Measurements from ENCODE around the gene KLHDC7B.
"Not testable (repeated sequence)": the region's sequence is repeated elsewhere in the genome, so short reads cannot be mapped to it uniquely, and the experiment has no call there.

Gene KLHDC7B

GRCh38 chr22:50518606-50519005 lies 27.1 kb upstream of the KLHDC7B start:
- DNase-seq, result no peak

DNA sequence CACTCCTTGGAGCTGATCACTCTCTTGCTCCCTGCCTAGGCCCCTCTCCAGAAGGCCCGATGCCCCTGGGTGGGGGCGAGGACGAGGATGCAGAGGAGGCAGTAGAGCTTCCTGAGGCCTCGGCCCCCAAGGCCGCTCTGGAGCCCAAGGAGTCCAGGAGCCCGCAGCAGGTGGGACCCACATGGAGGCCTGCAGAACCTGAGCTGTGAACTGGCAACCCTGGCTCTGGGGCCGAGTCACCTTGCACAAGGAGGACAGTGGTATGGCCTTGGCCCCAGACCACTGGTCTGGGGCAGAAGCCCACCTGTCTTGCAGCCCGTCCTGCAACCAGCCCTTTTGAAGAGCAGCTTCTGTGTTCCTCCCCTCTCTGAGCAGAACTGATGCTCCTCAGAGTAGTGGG lies 26.5 kb upstream of the KLHDC7B start:
- no peak for DNase-seq

GRCh38 chr22:50520184-50520583 lies 25.5 kb upstream of the KLHDC7B start:
- not testable (repeated sequence) for DNase-seq

DNA sequence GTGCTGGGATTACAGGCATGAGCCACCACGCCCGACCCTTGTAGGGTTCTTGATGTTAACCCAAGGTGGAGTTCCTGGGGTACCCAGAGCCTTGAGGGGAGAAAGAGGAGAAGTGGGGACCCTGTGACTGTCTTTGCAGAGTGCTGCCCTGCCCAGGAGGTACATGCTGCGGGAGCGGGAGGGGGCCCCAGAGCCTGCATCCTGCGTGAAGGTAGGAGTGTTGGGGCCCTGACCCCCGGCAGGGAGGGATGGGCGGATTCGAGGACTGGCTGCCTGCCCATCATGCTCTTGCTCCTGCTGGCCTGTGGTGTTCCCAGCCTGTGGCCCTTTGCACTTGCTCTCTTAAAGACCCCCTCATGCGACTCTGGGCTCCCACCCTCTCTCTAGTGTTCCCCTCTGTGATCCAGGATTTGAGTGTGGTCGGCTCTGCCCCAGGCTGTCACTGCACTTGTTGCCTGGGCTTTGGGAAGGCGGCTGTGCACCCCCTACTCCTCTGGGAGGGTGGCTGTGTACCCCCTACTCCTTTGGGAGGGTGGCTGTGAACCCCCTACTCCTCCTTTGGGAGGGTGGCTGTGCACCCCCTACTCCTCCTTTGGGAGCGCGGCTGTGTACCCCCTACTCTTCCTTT lies 24.8 kb upstream of the KLHDC7B start:
- no peak for DNase-seq

- DNase-seq, result no peak
Observed at GRCh38 chr22:50521710-50522109, 24.0 kb upstream of the KLHDC7B start.

DNA sequence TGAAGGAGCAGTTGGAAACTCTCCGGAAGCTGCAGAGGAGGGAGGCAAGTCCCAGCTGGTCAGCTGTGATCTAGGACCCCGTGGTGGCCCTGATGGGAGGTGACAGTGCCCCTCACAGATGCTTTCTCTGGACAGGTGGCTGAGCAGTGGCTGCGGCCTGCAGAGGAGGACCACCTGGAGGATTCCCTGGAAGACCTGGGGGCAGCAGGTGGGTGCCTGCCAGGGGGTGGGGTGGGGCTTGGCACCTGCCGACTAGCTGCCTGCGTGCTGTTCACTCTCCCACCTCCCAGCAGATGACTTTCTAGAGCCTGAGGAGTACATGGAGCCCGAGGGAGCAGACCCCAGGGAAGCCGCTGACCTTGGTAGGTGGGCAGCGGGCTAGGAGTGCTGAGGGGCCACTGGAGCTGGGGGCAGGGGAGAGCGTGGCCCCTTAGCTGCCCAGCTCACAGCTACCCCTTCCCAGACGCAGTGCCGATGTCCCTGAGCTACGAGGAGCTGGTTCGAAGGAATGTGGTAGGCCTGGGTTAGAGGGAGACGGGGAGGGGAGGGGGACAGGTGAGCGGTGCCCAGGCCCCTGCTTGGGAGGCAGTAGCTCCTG lies 23.4 kb upstream of the KLHDC7B start:
- DNase-seq, result no peak

DNA sequence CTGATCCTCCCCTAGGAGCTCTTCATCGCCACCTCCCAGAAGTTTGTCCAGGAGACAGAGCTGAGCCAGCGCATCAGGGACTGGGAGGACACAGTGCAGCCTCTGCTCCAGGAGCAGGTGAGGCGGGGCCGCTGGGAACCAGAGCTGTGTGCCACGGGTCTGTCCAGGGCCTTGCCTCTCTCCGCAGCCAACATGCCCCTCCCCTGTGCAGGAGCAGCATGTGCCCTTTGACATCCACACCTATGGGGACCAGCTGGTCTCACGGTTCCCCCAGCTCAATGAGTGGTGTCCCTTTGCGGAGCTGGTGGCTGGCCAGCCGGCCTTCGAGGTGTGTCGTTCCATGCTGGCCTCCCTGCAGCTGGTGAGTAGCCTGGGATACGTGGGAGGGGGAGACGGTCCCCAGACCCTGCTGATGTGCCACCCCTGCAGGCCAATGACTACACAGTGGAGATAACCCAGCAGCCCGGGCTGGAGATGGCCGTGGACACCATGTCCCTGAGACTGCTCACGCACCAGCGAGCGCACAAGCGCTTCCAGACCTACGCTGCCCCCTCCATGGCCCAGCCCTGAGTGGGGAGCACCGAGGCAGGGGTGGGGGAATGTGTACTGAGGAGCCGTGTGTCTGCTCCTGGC lies 22.8 kb upstream of the KLHDC7B start:
- no peak for DNase-seq

DNA sequence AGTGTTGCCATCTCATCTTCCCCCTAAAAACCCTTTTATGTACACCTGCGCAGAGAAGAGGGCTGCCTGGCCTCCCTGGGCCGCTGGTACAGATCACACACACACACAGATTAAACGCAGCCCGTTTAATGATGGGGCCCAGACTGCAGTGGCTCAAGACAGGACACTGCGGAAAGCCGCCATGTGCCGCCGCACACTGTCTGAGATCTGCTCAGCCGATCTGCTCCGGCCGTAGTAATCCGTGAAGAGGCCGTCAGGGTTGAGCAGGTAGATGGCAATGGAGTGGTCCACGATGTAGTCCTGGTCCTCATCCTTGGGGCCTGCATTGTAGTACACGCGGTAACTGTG lies 22.3 kb upstream of the KLHDC7B start:
- no peak for DNase-seq

DNA sequence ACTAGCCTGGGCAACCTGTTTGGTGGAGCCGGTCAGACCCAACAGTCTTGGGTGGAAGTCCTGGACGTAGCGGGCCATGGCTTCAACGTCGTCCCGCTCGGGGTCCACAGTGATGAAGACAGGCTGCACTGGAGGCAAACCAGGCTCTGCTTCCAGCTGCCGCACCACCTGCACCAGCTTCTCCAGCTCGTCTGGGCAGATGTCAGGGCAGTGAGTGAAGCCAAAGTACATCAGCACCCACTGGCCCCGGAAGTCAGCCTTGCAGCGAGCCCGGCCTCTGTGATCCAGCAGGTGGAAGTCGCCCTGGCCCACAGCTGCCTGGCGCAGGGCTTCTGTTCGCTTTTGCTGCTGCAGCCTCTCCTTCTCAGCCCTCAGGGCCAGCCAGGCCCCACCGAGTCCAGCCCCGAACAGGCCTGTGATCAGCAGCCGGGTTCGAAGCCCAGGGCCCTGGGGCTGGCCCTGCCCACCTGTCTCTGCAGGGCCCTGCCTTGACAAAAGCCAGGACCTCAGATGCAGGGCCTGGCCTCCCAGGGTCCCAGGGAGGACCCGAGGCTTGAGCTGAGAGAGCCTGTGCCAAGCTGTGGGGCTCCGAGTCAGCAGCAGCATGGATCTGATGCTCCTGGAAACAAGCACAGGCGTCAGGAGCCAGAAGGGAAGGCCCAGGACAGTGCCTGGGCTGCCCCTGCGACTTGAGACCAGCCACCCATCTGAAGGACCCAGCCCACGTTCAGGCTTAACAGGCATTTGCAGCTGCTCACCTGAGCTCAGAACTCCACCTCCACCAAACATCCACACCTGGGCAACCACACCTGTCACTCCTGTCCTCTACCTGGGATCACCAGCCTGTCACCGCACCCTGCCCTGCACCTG lies 21.7 kb upstream of the KLHDC7B start:
- DNase-seq, result no peak

DNA sequence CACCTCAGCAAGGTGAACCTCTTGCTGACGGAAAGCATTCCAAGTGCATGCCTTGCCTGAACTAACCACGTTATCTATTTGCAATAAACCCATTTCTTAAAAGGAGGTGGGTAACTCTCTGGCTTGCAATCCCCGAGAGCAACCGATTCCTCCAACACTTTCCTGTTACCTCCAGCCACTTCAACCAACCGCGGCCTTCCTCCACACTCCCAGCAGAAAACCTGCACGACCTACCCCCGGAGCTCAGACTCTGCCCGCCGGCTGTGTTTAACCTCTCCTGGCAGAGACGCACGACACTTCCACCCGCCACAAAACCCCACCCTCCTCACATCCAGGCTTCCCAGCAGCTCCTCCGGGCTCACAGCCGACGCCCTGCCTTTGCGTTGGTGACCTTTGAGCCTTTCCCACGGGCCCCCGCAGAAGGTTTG lies 21.0 kb upstream of the KLHDC7B start:
- no peak for DNase-seq

GRCh38 chr22:50525104-50525857 lies 20.4 kb upstream of the KLHDC7B start, which contains the start of gene SCO2:
Gene SCO2, minus strand, starts transcription at chr22:50525598. Its CDS starts 1,187 bp downstream, at chr22:50524411.
- DNase-seq, result peak; percentile 96

DNA sequence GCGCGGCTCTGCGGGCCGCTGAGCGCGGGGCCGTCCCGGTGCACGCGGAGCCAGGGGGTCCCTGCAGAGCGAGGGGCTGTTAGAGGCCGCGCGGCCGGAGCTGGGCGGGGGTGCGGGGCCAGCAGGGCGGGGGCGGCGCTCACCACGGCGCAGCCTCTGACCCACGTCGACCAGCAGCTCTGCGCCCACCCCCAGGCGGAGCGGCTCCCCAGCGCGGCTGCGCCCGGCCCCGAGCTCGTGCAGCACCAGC lies 19.9 kb upstream of the KLHDC7B start:
- DNase-seq, result no peak

- peak; percentile 57 for DNase-seq
Observed at GRCh38 chr22:50526108-50526833, 19.4 kb upstream of the KLHDC7B start.

GRCh38 chr22:50526834-50527801 lies 18.6 kb upstream of the KLHDC7B start:
- no peak for DNase-seq

- no peak for DNase-seq
Observed at GRCh38 chr22:50527921-50528681, 17.6 kb upstream of the KLHDC7B start.

DNA sequence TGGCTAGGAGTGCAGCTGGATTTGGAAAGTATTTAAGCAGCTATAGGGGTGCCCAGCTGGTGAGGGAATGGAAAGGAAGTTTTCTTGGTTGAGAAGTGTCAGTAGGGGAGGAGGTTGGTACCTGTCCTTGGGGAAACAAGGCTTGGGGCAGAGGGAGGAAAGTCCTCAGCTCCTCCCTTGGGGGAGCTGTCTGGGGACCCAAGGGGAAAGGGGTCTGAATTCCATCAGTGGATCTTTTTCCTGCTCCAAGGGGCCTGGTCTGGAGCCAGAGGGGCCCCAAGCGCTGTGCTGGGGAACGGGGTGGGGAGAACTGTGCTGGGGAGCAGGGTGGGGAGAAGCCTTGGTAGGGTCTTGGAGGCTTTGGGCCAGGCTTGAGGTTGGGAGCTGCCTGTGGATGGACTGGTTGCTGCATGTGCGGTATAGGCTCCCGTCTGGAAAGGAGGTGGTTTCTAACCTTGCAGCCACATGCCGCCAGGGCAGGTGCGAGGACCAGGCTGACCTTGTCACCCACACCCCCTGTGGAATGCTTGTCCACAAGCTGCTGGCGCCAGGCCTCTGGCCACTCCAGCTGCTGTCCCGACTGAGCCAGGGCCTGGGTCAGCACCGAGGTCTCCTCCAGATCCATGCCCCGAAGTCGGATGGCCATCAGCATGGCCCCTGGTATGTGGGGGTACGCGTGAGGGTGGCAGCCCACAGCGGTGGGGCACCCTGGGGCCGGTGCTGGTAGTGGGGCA lies 16.9 kb upstream of the KLHDC7B start:
- no peak for DNase-seq

DNA sequence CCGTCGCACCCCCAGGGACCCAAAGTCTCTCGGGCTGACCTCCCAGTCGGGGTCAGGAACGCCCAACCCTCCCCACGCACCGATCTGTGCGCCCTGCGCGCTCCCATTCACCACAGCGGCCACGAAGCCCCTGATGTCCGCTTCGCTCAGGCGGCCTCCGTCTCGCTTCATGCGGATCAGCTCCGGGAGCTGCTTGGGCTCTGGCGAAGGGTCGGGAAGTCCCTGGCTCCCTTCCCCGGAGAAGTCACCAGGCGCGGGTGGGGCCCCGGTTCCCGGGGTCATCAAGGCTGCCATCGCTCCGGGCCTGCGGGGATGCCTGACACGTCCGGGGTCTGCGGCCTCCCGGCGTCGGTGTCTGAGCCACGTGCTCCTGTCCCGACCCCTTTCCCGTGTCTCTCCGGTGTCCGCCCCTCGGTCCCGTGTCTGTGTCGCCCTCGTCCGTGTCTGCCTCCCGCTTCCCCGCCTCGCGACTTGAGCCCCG lies 16.2 kb upstream of the KLHDC7B start:
- DNase-seq, result no peak

DNA sequence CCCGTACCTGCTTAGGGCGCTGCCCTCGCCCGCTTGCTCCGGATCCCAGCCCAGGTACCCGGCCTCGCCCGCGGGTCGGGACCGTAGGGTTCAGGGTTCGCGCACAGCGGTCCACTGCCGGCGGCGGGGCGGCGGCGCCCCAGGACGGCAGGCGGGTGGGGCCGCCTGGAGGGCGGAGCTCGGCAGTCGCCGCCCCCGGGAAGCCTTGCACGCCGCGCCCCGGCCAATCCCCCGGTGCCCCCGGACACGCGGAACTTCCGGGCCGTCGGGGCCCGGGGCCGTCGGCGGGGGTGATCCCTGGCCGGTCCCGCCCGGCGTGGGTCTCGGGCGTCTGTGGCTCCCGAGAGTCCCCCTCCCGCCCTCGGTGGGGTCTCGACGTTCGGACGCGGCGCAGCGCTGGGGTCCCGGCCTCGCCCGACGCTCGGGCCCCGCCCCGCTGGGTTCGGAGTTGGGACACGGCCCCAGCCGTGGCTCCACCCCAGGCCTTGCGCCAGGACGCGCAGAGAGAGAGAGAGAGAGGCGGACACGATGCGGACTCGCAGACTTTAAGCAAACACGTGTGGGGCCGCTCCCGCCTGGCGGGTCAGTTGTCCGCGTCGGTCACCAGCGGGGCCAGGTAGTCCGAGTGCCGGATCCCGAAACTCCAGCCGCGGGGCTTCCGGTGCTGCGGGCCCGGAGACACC lies 15.7 kb upstream of the KLHDC7B start, which contains the start of gene TYMP:
TSS of gene TYMP (minus strand) at position 116 of the 683 bp plus-strand sequence. CDS start 303 bp downstream, outside the sequence.
- DNase-seq, result no peak

- no peak for DNase-seq
Observed at GRCh38 chr22:50530580-50530876, 15.2 kb upstream of the KLHDC7B start.

All from midbrain (tissue), 1 donor.